Ramos (cell line): ENCODE results near the gene PCLAF.
"Not testable (repeated sequence)": the region's sequence is repeated elsewhere in the genome, so short reads cannot be mapped to it uniquely, and the experiment has no call there.

Experiments used
- in situ Hi-C: fragments of 300-500 bp; cut with MboI; formaldehyde crosslinking; loops from one replicate; pipeline ENCODE4 v1.14.3; 2022; ENCODE audit warnings: low sequenced_read_pairs; ENCODE audit not compliant: unreplicated experiment

PCLAF gene

GRCh38 chr15:64326975-64327374 is 54.3 kb downstream of the PCLAF start:
- in situ Hi-C loops = not testable (repeated sequence)

GRCh38 chr15:64326458-64326857 is 54.8 kb downstream of the PCLAF start:
- in situ Hi-C loops = not testable (repeated sequence)

- in situ Hi-C loops = no loop called here
Measured at GRCh38 chr15:64324165-64324877, 56.9 kb downstream of the PCLAF start.

- in situ Hi-C loops = no loop called here
Measured at GRCh38 chr15:64315216-64315615, 66.0 kb downstream of the PCLAF start.

- in situ Hi-C loops = no loop called here
Measured at GRCh38 chr15:64314456-64314855, 66.8 kb downstream of the PCLAF start.
